ENCODE data around the gene SEL1L3. TPM values are rescaled to one million over a fixed set of nuclear protein-coding genes. Genes with fewer than 3 reads are reported as not detected.

SEL1L3 gene
- total and polyA plus RNA-seq, 12 donors, result 1.7 to 23.7 (median 4.9) TPM

DNA sequence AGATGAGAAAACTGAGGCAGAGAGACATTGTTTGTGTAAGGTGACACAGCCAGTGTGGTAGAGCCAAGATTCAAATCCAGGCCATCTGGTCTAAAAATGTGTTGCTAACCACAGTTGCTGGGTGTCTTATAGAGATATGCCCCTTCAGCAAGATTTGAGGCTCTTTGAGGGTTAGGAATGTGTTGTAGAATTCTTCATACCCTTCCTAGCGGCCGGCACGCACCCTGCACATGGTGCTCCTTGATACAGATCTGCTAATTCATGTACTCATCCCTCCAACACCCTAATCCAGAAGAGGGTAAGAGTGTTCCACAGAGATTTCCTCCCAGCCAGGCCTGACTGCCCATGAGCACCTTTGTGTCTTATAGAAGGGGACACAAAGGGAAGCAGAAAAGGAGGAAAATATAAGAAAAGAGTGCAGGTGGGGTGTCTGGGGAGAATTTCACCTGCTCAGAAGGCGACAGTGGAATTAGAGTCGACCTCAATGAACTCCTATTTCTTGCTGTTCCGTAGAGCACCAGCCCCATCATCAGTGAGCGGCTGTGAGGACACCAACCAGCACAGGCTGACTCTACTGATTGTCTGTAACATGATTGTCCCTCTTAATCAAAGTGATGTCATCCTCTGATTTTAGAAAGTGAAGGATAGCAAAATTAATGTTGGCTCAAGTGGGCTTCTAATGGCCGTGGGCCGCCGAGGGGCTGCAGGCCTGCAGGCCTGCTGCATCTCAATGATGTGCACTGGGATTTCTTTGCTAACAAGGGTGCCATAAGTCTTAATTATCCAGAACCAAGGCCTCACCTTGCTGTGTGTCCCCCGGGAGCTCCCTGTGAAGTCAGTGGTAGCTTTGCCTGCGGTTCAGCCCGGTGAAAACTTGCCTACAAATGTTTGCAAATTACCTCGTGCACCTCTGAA is 27.1 kb upstream of the SEL1L3 start:
- TF ChIP-seq, protein P1, sequence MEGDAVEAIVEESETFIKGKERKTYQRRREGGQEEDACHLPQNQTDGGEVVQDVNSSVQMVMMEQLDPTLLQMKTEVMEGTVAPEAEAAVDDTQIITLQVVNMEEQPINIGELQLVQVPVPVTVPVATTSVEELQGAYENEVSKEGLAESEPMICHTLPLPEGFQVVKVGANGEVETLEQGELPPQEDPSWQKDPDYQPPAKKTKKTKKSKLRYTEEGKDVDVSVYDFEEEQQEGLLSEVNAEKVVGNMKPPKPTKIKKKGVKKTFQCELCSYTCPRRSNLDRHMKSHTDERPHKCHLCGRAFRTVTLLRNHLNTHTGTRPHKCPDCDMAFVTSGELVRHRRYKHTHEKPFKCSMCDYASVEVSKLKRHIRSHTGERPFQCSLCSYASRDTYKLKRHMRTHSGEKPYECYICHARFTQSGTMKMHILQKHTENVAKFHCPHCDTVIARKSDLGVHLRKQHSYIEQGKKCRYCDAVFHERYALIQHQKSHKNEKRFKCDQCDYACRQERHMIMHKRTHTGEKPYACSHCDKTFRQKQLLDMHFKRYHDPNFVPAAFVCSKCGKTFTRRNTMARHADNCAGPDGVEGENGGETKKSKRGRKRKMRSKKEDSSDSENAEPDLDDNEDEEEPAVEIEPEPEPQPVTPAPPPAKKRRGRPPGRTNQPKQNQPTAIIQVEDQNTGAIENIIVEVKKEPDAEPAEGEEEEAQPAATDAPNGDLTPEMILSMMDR (IDR thresholded peaks at IDR 0.05), result no peak
- TF ChIP-seq POLR2A (IDR thresholded peaks at IDR 0.05), result no peak
- no peaks in the 10 kb centered on the region for H3K4me1 ChIP-seq (replicated peaks in 1 of 2)
- WGBS, 4 donors, result 89 to 97% (median 93%) methylated on average over 14 of the region's 14 CpGs
- H3K27me3 ChIP-seq, result no peaks in the 10 kb centered on the region
- no peaks in the 10 kb centered on the region for H3K36me3 ChIP-seq (replicated peaks in 1 of 2)
- H3K4me3 ChIP-seq, result no peak overlapping the region
- H3K27ac ChIP-seq, result no peak overlapping the region
- H3K9me3 ChIP-seq (replicated peaks in 1 of 3), result no peaks in the 10 kb centered on the region
- no peak for DNase-seq
- intact Hi-C loops (cut with DNase I), result no loop called here

DNA sequence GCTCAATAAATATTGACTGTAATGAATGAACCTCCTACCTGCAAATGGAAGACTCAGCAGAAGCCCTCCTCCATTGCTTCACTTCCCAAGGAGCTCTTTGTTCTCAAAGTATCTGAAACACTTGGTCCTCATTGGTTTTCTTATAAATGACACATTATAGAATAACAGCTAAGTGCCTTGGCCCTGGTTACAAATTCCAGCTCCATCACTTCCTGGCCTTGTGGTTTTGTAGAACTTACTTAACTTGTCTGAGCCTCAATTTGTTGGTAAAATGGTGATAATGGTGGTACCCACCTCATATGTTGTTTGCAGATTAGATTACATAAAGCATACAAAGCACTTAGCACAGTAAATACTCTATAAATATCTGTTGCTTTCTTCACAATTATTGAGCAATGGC is 26.0 kb upstream of the SEL1L3 start:
- H3K4me1 ChIP-seq (replicated peaks in 1 of 2), result no peaks in the 10 kb centered on the region
- no peak overlapping the region for H3K27ac ChIP-seq
- intact Hi-C loops (cut with DNase I), result no loop called here
- TF ChIP-seq POLR2A (IDR thresholded peaks at IDR 0.05), result no peak
- TF ChIP-seq, protein P1 (IDR thresholded peaks at IDR 0.05), result no peak
- H3K4me3 ChIP-seq, result no peak overlapping the region
- no peaks in the 10 kb centered on the region for H3K27me3 ChIP-seq
- H3K9me3 ChIP-seq (replicated peaks in 1 of 3), result no peaks in the 10 kb centered on the region
- no peak for DNase-seq
- no peaks in the 10 kb centered on the region for H3K36me3 ChIP-seq (replicated peaks in 1 of 2)

DNA sequence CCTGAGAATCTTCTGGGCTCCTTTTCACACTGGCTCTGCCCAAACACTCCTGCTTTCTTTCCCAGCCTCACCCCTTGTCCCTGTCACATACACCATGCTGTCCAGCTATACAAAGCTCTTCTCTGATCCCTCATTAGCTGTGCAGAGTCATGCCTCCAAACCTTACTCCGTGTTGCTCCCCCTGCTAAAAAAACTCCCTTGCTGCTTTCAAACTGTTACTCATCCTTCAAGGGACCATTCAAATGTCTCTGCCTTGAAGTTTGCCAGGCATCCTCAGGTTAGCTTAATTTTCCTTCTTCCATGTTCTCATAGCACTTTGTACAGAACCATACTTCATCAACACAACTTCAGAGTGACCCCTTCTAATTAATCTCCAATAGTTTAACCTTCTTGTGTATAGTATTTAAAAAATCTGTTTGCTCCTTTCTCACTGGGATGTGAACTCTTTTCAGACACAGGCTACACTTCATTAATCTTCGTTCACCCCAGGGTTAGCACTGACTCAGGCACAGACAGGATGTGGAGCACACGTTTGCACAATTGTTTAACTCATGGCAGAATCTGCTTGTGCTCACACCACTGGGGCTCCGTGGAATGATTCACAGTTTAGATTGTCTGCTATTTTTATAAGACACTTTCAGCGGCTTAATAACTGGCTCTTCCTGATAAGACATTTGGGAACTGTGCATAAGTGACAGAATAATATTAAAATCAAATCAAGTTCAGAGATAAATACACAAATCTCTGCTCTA is 21.4 kb upstream of the SEL1L3 start:
- intact Hi-C loops (cut with DNase I), result no loop called here

DNA sequence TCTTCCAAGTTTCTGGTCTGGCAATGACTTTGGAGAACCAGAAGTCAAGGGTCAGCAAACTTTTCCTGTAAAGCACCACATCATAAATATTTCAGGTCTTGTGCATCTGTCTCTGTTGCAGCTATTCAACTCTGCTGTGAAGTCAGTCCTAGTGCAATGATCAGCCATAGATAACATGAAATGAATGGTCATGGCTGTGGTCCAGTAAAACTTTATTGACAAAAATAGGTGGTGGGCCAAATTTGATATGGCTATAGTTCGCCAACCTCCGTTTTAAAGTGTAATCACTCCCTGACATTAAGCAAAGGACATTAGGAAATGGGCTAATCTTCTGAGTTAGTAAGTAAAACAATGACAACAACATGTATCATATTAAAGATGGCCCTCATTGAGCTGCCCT is 20.8 kb upstream of the SEL1L3 start:
- WGBS, 4 donors, result 76 to 92% (median 82%) methylated on average over 2 of the region's 2 CpGs
- Histone ChIP-seq H3K27me3 (no peaks in the 10 kb centered on the region), H3K36me3 (replicated peaks in 1 of 2) (no peaks in the 10 kb centered on the region), H3K9me3 (replicated peaks in 1 of 3) (no peaks in the 10 kb centered on the region), H3K4me1 (replicated peaks in 1 of 2) (peaks cover 0 to 5% of the 10 kb centered on the region in 2 donors), H3K4me3 (no peak overlapping the region), H3K27ac (no peak overlapping the region)
- intact Hi-C loops (cut with DNase I), result no loop called here
- no peak for DNase-seq
- TF ChIP-seq POLR2A (IDR thresholded peaks at IDR 0.05), result no peak
- TF ChIP-seq, protein P1 (IDR thresholded peaks at IDR 0.05), result no peak

More for the DNA sequence above, 21.4 kb upstream of the SEL1L3 start:
- 27 to 36% (median 31%) methylated on average over 5 of the region's 5 CpGs for WGBS, 4 donors
- H3K4me1 ChIP-seq (replicated peaks in 1 of 2), result peaks cover 0 to 5% of the 10 kb centered on the region in 2 donors
- H3K27me3 ChIP-seq, result no peaks in the 10 kb centered on the region
- TF ChIP-seq, protein P1 (IDR thresholded peaks at IDR 0.05), result no peak
- TF ChIP-seq POLR2A (IDR thresholded peaks at IDR 0.05), result no peak
- H3K36me3 ChIP-seq (replicated peaks in 1 of 2), result no peaks in the 10 kb centered on the region
- H3K27ac ChIP-seq, result no peak overlapping the region
- no peaks in the 10 kb centered on the region for H3K9me3 ChIP-seq (replicated peaks in 1 of 3)
- no peak for DNase-seq
- no peak overlapping the region for H3K4me3 ChIP-seq
